GM12874 (cell line): ENCODE measurements around the gene KLHDC3.

Experiments
- TF ChIP-seq, protein P1 (sequence below): IDR thresholded peaks from 2 replicates; pipeline ENCODE4 v1.5.1; 2011; ENCODE audit warnings: low read depth, mild to moderate bottlenecking, control low read depth, low read length, moderate library complexity; ENCODE audit not compliant: insufficient read depth

Gene KLHDC3

GRCh38 chr6:42993445-42993844, 20.6 kb upstream of the KLHDC3 start:
- TF ChIP-seq, protein P1, sequence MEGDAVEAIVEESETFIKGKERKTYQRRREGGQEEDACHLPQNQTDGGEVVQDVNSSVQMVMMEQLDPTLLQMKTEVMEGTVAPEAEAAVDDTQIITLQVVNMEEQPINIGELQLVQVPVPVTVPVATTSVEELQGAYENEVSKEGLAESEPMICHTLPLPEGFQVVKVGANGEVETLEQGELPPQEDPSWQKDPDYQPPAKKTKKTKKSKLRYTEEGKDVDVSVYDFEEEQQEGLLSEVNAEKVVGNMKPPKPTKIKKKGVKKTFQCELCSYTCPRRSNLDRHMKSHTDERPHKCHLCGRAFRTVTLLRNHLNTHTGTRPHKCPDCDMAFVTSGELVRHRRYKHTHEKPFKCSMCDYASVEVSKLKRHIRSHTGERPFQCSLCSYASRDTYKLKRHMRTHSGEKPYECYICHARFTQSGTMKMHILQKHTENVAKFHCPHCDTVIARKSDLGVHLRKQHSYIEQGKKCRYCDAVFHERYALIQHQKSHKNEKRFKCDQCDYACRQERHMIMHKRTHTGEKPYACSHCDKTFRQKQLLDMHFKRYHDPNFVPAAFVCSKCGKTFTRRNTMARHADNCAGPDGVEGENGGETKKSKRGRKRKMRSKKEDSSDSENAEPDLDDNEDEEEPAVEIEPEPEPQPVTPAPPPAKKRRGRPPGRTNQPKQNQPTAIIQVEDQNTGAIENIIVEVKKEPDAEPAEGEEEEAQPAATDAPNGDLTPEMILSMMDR: no peak

DNA sequence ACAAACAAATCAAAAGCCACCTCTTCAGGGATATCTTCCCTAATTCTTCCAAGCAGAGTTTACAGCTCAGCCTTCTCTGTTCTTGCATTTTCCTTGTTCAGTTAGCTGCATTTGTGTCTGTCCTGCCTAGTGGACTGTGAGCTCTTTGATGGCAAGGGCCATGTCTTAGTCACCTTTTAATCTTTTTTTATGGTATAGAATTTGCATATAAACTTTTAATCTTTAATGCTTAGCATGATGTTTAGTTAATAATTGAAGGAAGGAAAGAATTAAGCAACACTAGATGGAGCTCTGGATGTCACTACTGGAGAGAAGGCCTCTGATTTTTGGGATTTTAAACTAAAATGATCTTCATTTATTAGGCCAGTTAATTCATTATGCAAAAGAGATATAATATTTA, 17.5 kb upstream of the KLHDC3 start:
- TF ChIP-seq, protein P1: no peak

- TF ChIP-seq, protein P1: no peak
These were observed 12.2 kb upstream of the KLHDC3 start for GRCh38 chr6:43001843-43002242.

DNA sequence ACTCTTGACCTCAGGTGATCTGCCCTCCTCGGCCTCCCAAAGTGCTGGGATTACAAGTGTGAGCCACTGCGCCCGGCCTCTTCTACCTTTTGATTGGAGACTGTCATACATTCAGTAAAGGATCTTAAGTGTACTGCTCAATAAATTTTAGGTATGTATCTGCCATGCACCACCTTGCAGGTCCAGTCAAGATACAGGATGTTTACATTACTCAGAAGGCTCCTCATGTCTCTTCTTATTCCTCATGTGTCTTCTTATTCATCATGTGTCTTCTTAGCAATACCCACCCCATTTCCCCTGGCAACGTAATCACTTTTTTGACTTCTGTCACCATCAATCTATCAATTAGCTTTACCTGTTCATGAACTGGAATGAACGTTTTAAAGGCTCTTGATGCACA, 8.2 kb upstream of the KLHDC3 start:
- TF ChIP-seq, protein P1: no peak

DNA sequence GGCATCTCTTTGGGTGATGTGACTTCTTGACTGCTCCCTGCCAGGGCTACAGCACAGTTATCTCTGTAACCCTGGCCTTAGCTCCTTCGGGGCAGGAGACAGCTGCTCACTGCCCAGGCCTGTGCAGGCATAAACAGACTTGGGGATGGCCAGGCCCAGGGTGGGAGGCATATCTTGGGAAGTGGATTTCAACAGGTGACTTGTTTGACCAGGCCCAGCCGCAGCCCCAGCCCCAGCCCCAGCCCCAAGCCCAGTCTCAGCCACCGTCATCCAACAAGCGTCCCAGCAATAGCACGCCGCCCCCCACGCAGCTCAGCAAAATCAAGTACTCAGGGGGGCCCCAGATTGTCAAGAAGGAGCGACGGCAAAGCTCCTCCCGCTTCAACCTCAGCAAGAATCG, 7.8 kb upstream of the KLHDC3 start:
- TF ChIP-seq, protein P1: no peak

DNA sequence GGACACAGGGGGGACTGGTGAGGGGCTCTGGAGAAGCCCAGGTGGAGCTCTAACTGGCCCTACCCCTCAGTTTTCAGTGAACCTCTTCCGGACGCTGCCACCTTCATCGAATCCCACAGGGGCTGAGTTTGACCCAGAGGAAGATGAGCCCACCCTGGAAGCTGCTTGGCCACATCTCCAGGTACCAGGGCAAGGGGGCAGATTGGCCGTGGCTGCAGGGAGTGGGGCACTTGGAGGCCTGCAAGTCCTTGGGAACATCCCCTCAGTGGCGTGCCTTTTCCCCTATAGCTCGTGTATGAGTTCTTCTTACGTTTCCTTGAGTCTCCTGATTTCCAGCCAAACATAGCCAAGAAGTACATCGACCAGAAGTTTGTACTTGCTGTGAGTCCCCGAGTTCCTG, 6.9 kb upstream of the KLHDC3 start:
- TF ChIP-seq, protein P1: no peak

DNA sequence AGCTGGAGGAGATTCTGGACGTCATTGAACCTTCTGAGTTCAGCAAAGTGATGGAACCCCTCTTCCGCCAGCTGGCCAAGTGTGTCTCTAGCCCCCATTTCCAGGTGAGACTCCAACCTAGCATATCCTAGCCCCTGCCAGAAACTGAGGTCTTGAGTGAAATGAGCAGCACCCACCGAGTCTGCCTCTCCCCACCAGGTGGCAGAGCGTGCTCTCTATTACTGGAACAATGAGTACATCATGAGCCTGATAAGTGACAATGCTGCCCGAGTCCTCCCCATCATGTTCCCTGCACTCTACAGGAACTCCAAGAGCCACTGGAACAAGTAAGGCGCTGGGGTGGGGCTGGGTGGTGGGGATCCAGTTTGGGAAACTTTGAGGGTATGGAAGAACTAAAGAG, 4.9 kb upstream of the KLHDC3 start:
- TF ChIP-seq, protein P1: peak; percentile 51; the same call in 1 of the 2 replicates

GRCh38 chr6:43011207-43011606, 2.8 kb upstream of the KLHDC3 start:
- TF ChIP-seq, protein P1: 0 out of 2 replicates have a peak, but pooled peaks have one; percentile 7
